ENCODE data around the gene ATP5F1D.

ATP5F1D gene

GRCh38 chr19:1284293-1284978 is 42.9 kb downstream of the ATP5F1D start:
- DNase-seq, result no peak

DNA sequence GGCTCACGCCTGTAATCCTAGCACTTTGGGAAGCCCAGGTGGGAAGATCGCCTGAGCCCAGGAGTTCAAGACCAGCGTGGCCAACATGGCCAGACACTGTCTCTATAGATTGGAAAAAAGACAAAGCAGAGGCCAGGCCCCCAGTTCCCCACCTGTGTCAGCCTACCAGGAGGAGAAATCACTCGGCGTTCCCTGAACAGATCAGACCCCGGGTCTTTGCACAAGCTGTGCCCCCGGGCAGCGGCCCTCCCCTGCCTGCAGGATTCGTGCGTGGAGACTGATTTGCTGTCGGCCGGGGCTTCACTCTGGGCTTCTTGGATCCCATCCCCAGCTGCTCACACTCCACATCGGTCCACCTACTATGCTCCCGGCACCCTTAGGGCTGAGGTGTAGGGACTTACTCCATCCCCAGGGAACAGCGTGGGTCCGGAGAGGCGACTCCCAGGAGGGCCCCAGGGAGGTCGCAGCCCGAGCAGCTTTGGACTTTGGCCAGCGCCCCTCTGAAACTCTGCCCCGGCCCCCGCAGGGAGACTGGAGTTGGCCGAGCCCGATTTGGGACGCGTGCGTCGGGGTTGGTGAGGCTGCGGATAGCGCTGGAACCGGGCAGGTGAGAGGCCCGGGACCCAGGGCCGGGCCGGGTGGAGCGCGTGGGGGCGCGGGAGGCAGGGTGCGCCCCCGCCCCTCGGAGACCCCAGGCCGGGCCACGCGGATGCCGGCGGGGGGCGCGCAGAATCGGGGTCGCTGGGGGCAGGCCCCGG is 43.6 kb downstream of the ATP5F1D start:
- DNase-seq, result no peak

- no peak for DNase-seq
Observed at GRCh38 chr19:1285737-1286360, 44.3 kb downstream of the ATP5F1D start, which contains the start of gene EFNA2. TSS of gene EFNA2 (plus strand) at chr19:1285873. CDS start at chr19:1286169, 296 bp downstream.

- DNase-seq, result no peak
Observed at GRCh38 chr19:1286487-1287353, 45.2 kb downstream of the ATP5F1D start.

- no peak for DNase-seq
Observed at GRCh38 chr19:1287354-1288225, 46.0 kb downstream of the ATP5F1D start.

GRCh38 chr19:1288226-1288612 is 46.7 kb downstream of the ATP5F1D start:
- DNase-seq, result no peak

- DNase-seq, result no peak
Observed at GRCh38 chr19:1288833-1289685, 47.5 kb downstream of the ATP5F1D start.

DNA sequence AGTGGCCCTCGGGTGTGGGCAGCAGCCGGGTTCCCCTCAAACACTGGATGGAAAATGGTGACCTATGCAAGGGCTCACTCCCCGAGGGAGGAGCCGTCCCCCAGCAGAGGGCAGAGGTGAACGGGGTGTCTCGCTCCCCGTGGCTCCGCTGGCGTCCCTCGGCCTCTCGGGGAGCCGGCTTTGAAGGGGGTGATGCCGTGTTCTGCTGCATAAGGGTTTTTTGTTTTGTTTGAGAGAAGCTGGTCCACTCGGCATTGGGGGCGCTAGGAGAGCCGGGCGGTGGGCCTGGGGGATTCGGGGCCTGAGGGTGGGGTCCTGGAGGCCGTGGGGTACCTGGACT is 48.1 kb downstream of the ATP5F1D start:
- no peak for DNase-seq

- no peak for DNase-seq
Observed at GRCh38 chr19:1290196-1290702, 48.7 kb downstream of the ATP5F1D start.

DNA sequence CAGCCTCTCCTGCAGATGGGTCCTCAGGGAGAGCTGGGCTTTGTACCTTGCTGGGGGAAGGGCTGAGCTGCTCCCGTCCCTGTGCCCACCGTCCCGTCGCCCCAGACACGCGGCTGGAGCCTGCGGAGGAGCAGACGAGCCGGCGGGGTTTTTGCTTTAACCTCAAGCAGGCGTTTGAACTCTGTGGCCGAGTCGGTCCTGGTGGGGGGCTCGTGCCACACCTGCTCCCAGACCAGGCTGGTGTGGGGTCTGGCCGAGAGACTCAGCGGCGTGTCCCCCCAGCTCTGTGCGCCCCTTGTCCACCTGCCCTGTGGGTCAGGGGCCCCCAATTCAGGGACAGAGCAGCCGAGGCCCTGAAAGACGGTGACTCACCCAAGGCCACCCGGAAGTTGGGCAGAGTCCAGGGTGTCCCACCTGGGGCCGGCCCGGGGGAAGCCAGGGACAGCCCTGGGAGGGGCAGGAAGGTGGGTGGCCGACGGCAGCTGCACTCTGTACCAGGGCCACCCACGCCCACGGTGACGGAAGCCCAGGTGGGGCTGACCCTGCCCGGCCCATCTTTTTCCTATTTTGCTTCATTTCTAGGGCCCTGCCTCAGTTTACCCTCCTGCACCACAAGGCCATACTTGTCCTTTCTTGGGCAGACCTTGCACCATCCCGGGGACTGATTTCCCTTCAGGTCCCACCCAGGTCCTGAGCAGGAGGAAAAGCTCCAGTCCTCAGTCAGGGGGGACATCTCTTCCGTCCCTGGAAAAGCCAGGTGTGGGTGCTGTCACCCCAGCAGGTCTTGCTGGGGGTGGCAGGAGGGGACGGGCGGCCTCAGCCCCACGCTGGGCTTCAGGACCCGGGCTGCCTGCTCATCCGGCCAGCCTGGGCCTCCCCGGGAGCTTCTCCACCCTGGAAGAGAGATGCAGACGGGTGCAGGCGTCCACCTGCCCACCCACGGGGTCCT is 49.4 kb downstream of the ATP5F1D start:
- DNase-seq, result no peak

GRCh38 chr19:1291761-1292418 is 50.3 kb downstream of the ATP5F1D start:
- no peak for DNase-seq

GRCh38 chr19:1292419-1293151 is 51.0 kb downstream of the ATP5F1D start:
- DNase-seq, result no peak

DNA sequence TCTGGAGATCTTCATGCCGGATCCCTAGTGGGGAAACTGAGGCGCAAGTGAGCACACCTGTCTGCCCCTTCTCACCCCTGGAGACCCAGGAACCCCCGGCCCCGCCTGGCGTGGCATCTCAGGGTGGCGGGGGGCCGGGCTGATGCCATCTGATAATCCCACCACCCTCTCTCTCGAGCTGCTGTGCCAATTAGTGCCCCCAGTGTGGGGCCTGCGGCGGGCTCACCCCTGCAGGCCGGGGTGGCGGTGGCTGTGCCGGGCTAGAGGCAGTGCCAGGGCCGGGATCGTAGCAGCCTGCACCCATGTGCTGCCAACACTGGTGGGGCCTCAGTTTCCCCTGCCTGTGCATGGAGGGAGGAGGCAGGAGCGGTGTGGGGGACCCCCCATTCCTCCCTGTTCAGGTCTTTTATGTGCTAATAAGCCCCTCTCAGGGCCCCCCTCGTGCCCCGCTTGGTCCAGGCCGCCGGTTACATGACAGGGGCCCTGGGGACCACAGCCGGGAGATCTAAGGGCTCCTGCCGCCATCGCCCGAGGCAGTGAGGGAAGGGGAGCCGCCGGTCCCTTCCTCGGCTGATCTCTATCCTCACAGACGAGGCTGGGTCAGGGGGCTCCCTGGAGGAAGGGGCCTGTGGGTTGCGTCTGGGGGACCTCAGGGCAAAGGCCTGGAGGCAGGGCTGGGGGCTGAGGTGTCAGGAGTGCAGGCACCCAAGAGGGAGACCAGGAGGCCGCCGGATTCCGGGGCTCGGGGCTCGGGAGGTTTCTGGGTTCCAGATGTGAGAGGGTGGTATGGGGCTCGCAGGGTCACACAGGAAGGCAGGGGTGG is 52.4 kb downstream of the ATP5F1D start:
- DNase-seq, result no peak

Measured in CD4-positive, alpha-beta T cell treated with Interleukin-4 for 4 hours (primary cell).